ENCODE data around the gene SH3RF1. TPM values are rescaled to one million over a fixed set of nuclear protein-coding genes. Genes with fewer than 3 reads are reported as not detected.

SH3RF1 gene
- total and polyA plus RNA-seq, 10 of the 15 experiments (the other 5 are each of a cell fraction or from before 2014, with no cell fraction given) = 4.5 to 22.5 (median 10.4) TPM

DNA sequence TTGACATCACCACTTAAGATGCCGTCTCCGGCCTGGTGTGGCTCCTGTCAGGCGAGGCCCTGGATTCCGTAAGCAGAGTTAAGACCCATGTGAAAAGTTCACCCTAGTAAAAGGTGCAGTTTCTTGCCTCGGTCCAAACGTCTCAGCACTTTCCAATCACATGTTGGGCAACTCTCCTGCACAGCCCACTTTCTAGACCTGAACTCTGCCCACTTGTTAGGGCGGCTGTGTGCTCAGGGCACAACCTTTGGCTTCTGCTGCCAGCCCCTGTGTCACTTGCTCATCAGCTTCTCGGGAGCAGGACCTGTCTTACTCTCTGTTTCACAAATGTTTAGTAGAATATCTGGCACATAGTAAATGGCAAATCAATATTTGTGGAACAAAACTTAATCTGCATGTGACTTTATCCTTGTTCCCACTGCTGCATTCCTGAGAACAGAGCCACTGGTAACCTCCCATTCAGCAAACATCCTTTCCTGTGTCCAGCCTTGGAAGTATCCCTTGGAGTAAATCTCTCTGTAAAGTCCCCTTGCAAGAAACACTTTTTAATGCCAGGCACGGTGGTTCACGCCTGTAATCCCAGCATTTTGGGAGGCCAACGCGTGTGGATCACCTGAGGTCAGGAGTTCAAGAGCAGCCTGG is 38.7 kb upstream of the SH3RF1 start:
- Histone ChIP-seq H3K4me1 (ENCODE audit: control insufficient read depth, insufficient read depth, low read length) (peaks cover 3% of the 10 kb centered on the region; the same call in 1 of the 2 replicates), H3K27ac (ENCODE audit: control insufficient read depth, insufficient read depth) (no peak overlapping the region), H2AFZ (ENCODE audit: control insufficient read depth, low read depth, low read length) (no peak overlapping the region), H3K9ac (ENCODE audit: control insufficient read depth, insufficient read depth, low read length) (no peak overlapping the region), H3K4me2 (ENCODE audit: control insufficient read depth, insufficient read depth) (no peak overlapping the region), H3K9me3 (replicated peaks; ENCODE audit: control insufficient read depth, insufficient read depth, low read length) (no peaks in the 10 kb centered on the region), H3K79me2 (ENCODE audit: control insufficient read depth, insufficient read depth, low read length) (no peaks in the 10 kb centered on the region), H4K20me1 (ENCODE audit: control insufficient read depth, insufficient read depth) (no peaks in the 10 kb centered on the region), H3K27me3 (replicated peaks in 1 of 2; ENCODE audit: control insufficient read depth in 2 of 2, insufficient read depth in 2 of 2, low read length in 1 of 2) (no peaks in the 10 kb centered on the region), H3K36me3 (ENCODE audit: control insufficient read depth in 2 of 2, insufficient read depth in 2 of 2, low read length in 1 of 2) (no peaks in the 10 kb centered on the region), H3K4me3 (no peak overlapping the region)
- CTCF ChIA-PET = no interaction called here
- TF ChIP-seq, protein P1, sequence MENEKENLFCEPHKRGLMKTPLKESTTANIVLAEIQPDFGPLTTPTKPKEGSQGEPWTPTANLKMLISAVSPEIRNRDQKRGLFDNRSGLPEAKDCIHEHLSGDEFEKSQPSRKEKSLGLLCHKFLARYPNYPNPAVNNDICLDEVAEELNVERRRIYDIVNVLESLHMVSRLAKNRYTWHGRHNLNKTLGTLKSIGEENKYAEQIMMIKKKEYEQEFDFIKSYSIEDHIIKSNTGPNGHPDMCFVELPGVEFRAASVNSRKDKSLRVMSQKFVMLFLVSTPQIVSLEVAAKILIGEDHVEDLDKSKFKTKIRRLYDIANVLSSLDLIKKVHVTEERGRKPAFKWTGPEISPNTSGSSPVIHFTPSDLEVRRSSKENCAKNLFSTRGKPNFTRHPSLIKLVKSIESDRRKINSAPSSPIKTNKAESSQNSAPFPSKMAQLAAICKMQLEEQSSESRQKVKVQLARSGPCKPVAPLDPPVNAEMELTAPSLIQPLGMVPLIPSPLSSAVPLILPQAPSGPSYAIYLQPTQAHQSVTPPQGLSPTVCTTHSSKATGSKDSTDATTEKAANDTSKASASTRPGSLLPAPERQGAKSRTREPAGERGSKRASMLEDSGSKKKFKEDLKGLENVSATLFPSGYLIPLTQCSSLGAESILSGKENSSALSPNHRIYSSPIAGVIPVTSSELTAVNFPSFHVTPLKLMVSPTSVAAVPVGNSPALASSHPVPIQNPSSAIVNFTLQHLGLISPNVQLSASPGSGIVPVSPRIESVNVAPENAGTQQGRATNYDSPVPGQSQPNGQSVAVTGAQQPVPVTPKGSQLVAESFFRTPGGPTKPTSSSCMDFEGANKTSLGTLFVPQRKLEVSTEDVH (IDR thresholded peaks at IDR 0.05; ENCODE audit: low read depth, partially characterized antibody) = no peak
- TF ChIP-seq, protein P2, sequence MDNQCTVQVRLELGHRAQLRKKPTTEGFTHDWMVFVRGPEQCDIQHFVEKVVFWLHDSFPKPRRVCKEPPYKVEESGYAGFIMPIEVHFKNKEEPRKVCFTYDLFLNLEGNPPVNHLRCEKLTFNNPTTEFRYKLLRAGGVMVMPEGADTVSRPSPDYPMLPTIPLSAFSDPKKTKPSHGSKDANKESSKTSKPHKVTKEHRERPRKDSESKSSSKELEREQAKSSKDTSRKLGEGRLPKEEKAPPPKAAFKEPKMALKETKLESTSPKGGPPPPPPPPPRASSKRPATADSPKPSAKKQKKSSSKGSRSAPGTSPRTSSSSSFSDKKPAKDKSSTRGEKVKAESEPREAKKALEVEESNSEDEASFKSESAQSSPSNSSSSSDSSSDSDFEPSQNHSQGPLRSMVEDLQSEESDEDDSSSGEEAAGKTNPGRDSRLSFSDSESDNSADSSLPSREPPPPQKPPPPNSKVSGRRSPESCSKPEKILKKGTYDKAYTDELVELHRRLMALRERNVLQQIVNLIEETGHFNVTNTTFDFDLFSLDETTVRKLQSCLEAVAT (IDR thresholded peaks at IDR 0.05) = no peak
- no peak for TF ChIP-seq MEF2A (IDR thresholded peaks at IDR 0.05; ENCODE audit: insufficient read depth, low read depth, low read length)
- TF ChIP-seq SMC3 (IDR thresholded peaks at IDR 0.05; ENCODE audit: borderline replicate concordance, low read length) = no peak
- no peak for TF ChIP-seq KAT2A (conservative IDR thresholded peaks at IDR 0.05; ENCODE audit: control insufficient read depth, low read depth, low read length)
- no peak for TF ChIP-seq ZSCAN29 (IDR thresholded peaks at IDR 0.05)
- TF ChIP-seq CHD1 (IDR thresholded peaks at IDR 0.05; ENCODE audit: low read depth, low read length) = no peak
- no peak for TF ChIP-seq CHD2 (IDR thresholded peaks at IDR 0.05; ENCODE audit: borderline replicate concordance, low read depth, low read length)
- TF ChIP-seq, protein P3, sequence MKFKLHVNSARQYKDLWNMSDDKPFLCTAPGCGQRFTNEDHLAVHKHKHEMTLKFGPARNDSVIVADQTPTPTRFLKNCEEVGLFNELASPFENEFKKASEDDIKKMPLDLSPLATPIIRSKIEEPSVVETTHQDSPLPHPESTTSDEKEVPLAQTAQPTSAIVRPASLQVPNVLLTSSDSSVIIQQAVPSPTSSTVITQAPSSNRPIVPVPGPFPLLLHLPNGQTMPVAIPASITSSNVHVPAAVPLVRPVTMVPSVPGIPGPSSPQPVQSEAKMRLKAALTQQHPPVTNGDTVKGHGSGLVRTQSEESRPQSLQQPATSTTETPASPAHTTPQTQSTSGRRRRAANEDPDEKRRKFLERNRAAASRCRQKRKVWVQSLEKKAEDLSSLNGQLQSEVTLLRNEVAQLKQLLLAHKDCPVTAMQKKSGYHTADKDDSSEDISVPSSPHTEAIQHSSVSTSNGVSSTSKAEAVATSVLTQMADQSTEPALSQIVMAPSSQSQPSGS (IDR thresholded peaks at IDR 0.05; ENCODE audit: low read length) = no peak
- TF ChIP-seq TARDBP (IDR thresholded peaks at IDR 0.05; ENCODE audit: borderline replicate concordance) = no peak
- TF ChIP-seq SREBF1 (IDR thresholded peaks at IDR 0.05; ENCODE audit: low read length) = no peak
- TF ChIP-seq TCF3 (IDR thresholded peaks at IDR 0.05; ENCODE audit: borderline replicate concordance, insufficient read depth, low read depth, low read length) = no peak
- TF ChIP-seq IRF4 (IDR thresholded peaks at IDR 0.05; ENCODE audit: low read depth, low read length) = no peak
- TF ChIP-seq NRF1 (conservative IDR thresholded peaks at IDR 0.05; ENCODE audit: low read depth, low read length) = no peak
- no peak for TF ChIP-seq NBN (IDR thresholded peaks at IDR 0.05)
- TF ChIP-seq NR2F1 (conservative IDR thresholded peaks at IDR 0.05) = no peak
- no peak for TF ChIP-seq FOXK2 (IDR thresholded peaks at IDR 0.05)
- TF ChIP-seq, protein P4, sequence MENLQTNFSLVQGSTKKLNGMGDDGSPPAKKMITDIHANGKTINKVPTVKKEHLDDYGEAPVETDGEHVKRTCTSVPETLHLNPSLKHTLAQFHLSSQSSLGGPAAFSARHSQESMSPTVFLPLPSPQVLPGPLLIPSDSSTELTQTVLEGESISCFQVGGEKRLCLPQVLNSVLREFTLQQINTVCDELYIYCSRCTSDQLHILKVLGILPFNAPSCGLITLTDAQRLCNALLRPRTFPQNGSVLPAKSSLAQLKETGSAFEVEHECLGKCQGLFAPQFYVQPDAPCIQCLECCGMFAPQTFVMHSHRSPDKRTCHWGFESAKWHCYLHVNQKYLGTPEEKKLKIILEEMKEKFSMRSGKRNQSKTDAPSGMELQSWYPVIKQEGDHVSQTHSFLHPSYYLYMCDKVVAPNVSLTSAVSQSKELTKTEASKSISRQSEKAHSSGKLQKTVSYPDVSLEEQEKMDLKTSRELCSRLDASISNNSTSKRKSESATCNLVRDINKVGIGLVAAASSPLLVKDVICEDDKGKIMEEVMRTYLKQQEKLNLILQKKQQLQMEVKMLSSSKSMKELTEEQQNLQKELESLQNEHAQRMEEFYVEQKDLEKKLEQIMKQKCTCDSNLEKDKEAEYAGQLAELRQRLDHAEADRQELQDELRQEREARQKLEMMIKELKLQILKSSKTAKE (IDR thresholded peaks at IDR 0.05; ENCODE audit: low read depth, poor library complexity, severe bottlenecking) = no peak
- SMC1A ChIA-PET (ENCODE audit: uncharacterized antibody, unreplicated experiment) = no interaction called here
- WGBS (ENCODE audit: insufficient coverage, insufficient replicate concordance, low lambda C conversion rate, missing lambda C conversion rate) = 89% methylated on average over 12 of the region's 12 CpGs
- no peak for ATAC-seq
- in situ Hi-C loops (cut with MboI) (no loop called here), intact Hi-C loops (cut with micrococcal nuclease; ENCODE audit: unreplicated experiment) (no loop called here)
- DNase-seq (ENCODE audit: low read depth, low spot score) = no peak
- POLR2A ChIA-PET = interaction anchor here (0.7 kb wide), 1 partner anchor 238 kb away, joined by 3 read pairs; no protein-coding TSS in a partner anchor
- no peak for FAIRE-seq
- no TSS peak for BruUV-seq (replicated peaks)
- RAD21 ChIA-PET (ENCODE audit: unreplicated experiment) = no interaction called here

Measured in GM12878 (cell line).